Breast epithelium (tissue), 4 donors: Measurements from ENCODE around the gene DNAJB13. TPM values are rescaled to one million over a fixed set of nuclear protein-coding genes. Genes with fewer than 3 reads are reported as not detected.
"Not testable (repeated sequence)": the region's sequence is repeated elsewhere in the genome, so short reads cannot be mapped to it uniquely, and the experiment has no call there.

Experiments used
- DNase-seq, 2 donors: peaks; one replicate each; pipeline ENCODE4 v3.0.0-alpha.2; 2019; ENCODE audit warnings: low spot score in 2 of 2
- H3K27ac ChIP-seq, 2 donors: fragments of 200-600 bp; sonication (generic) in 1 of 2; one replicate each; pipeline ENCODE4 v1.5.1; 2016 to 2019; ENCODE audit warnings: mild to moderate bottlenecking in 1 of 2
- H3K27me3 ChIP-seq, 2 donors: fragments of 200-600 bp; sonication (generic) in 1 of 2; one replicate each; pipeline versions ENCODE4 v1.5.1 to v1.6.0; 2017 to 2019; ENCODE audit warnings: control low read depth in 1 of 2, mild to moderate bottlenecking in 1 of 2
- H3K36me3 ChIP-seq: fragments of 200-600 bp; one replicate; pipeline ENCODE4 v1.5.1; 2019
- H3K4me1 ChIP-seq, 2 donors: fragments of 200-600 bp; sonication (generic); one replicate each; pipeline ENCODE4 v1.5.1; 2016 to 2019; ENCODE audit warnings: control low read depth in 1 of 2
- H3K4me3 ChIP-seq, 3 donors: fragments of 200-600 bp; sonication (generic); 1 replicate in 2 of 3; 2 replicates in 1 of 3; pipeline ENCODE4 v1.5.1; 2016 to 2019; ENCODE audit warnings: mild to moderate bottlenecking in 3 of 3, moderate library complexity in 2 of 3
- H3K9me3 ChIP-seq, 2 donors: fragments of 200-600 bp; sonication (generic) in 1 of 2; one replicate each; pipeline ENCODE4 v1.5.1; 2016 to 2019; ENCODE audit warnings: control low read depth in 1 of 2
- CTCF ChIP-seq, 3 donors: fragments of 450-650 bp; IDR thresholded peaks; one replicate each; pipeline ENCODE4 v1.5.1; 2016 to 2017; ENCODE audit warnings: antibody characterized with exemption in 3 of 3, mild to moderate bottlenecking in 3 of 3, moderate library complexity in 3 of 3
- POLR2A ChIP-seq: fragments of 450-650 bp; IDR thresholded peaks from one replicate; pipeline ENCODE4 v1.6.1; 2016; ENCODE audit warnings: antibody characterized with exemption, mild to moderate bottlenecking, moderate library complexity
- POLR2AphosphoS5 ChIP-seq, 3 donors: sonication (generic); formaldehyde crosslinking; IDR thresholded peaks; one replicate each; pipeline ENCODE4 v1.6.1; 2017; ENCODE audit warnings: antibody characterized with exemption in 3 of 3
- intact Hi-C: fragments of 100-400 bp; cut with DNase I; formaldehyde crosslinking; loops from one replicate; pipeline ENCODE4 v1.15.1; 2023; ENCODE audit warnings: low total_unique reads
- total RNA-seq, 3 donors: library from RNA; depleted of rRNA; stranded (reverse); fragments of >200 nt; gene quantifications; one replicate each; pipeline ENCODE4 v1.1.0, GENCODE V29; 2016

DNAJB13 gene
- total RNA-seq, 3 donors from 2014 or later, result not detected

GRCh38 chr11:73931951-73932350 lies 18.9 kb upstream of the DNAJB13 start:
- Histone ChIP-seq H3K36me3 (peaks cover 5% of the 10 kb centered on the region), H3K27me3 (no peaks in the 10 kb centered on the region), H3K27ac (no peak overlapping the region), H3K4me3 (no peak overlapping the region), H3K9me3 (no peaks in the 10 kb centered on the region), H3K4me1 (no peaks in the 10 kb centered on the region)
- DNase-seq, result no peak
- no peak for TF ChIP-seq CTCF (IDR thresholded peaks at IDR 0.05)
- TF ChIP-seq POLR2A, result no peak
- no peak for TF ChIP-seq POLR2AphosphoS5 (IDR thresholded peaks at IDR 0.05)
- intact Hi-C loops, result no loop called here

GRCh38 chr11:73932781-73933180 lies 18.0 kb upstream of the DNAJB13 start:
- no peak for DNase-seq
- TF ChIP-seq POLR2A (no peak), POLR2AphosphoS5 (IDR thresholded peaks at IDR 0.05) (no peak), CTCF (IDR thresholded peaks at IDR 0.05) (no peak)
- Histone ChIP-seq H3K4me3 (no peak overlapping the region), H3K27ac (no peak overlapping the region), H3K27me3 (no peaks in the 10 kb centered on the region), H3K9me3 (no peaks in the 10 kb centered on the region), H3K36me3 (peaks cover 3% of the 10 kb centered on the region), H3K4me1 (no peaks in the 10 kb centered on the region)
- intact Hi-C loops, result no loop called here

- H3K27ac ChIP-seq, H3K4me3 ChIP-seq, H3K36me3 ChIP-seq, H3K27me3 ChIP-seq, H3K9me3 ChIP-seq, DNase-seq, H3K4me1 ChIP-seq, intact Hi-C loops: not testable (repeated sequence)
These were observed 14.8 kb upstream of the DNAJB13 start for GRCh38 chr11:73936047-73936446.

- DNase-seq, result no peak
- H3K4me1 ChIP-seq, result no peaks in the 10 kb centered on the region
- H3K36me3 ChIP-seq, result no peaks in the 10 kb centered on the region
- no peak overlapping the region for H3K27ac ChIP-seq
- TF ChIP-seq POLR2A (no peak), POLR2AphosphoS5 (IDR thresholded peaks at IDR 0.05) (no peak), CTCF (IDR thresholded peaks at IDR 0.05) (no peak)
- H3K4me3 ChIP-seq, result no peak overlapping the region
- no peaks in the 10 kb centered on the region for H3K9me3 ChIP-seq
- H3K27me3 ChIP-seq, result no peaks in the 10 kb centered on the region
- intact Hi-C loops, result no loop called here
These were observed 11.7 kb upstream of the DNAJB13 start for GRCh38 chr11:73939096-73939495.

GRCh38 chr11:73940801-73941570 lies 9.8 kb upstream of the DNAJB13 start:
- intact Hi-C loops, result no loop called here

More at GRCh38 chr11:73940801-73941570, 9.8 kb upstream of the DNAJB13 start:
- no peak for TF ChIP-seq POLR2A
- TF ChIP-seq CTCF (IDR thresholded peaks at IDR 0.05), result no peak
- TF ChIP-seq POLR2AphosphoS5 (IDR thresholded peaks at IDR 0.05), result no peak
- H3K36me3 ChIP-seq, result no peaks in the 10 kb centered on the region
- no peak for DNase-seq
- no peaks in the 10 kb centered on the region for H3K27me3 ChIP-seq
- H3K27ac ChIP-seq, result no peak overlapping the region
- no peaks in the 10 kb centered on the region for H3K9me3 ChIP-seq
- no peaks in the 10 kb centered on the region for H3K4me1 ChIP-seq
- H3K4me3 ChIP-seq, result no peak overlapping the region
